Vagina (tissue), 2 donors: ENCODE results near the gene STAT5B. TPM values are rescaled to one million over a fixed set of nuclear protein-coding genes. Genes with fewer than 3 reads are reported as not detected.
"Not testable (repeated sequence)": the region's sequence is repeated elsewhere in the genome, so short reads cannot be mapped to it uniquely, and the experiment has no call there.

Experiments used
- DNase-seq, 2 donors: peaks; one replicate each; pipeline ENCODE4 v3.0.0-alpha.2; 2017; ENCODE audit errors: extremely low spot score in 2 of 2
- H3K27ac ChIP-seq: fragments of 200-600 bp; sonication (generic); one replicate; pipeline ENCODE4 v1.5.1; 2019
- H3K27me3 ChIP-seq: fragments of 200-600 bp; sonication (generic); one replicate; pipeline ENCODE4 v1.5.1; 2019
- H3K36me3 ChIP-seq, 2 donors: fragments of 200-600 bp; sonication (generic); one replicate each; pipeline ENCODE4 v1.5.1; 2017 to 2019
- H3K4me1 ChIP-seq: fragments of 200-600 bp; sonication (generic); one replicate; pipeline ENCODE4 v1.5.1; 2019
- H3K4me3 ChIP-seq, 2 donors: fragments of 200-600 bp; sonication (generic); 1 replicate in 1 of 2; 2 replicates in 1 of 2; pipeline ENCODE4 v1.5.1; 2016 to 2019
- H3K9me3 ChIP-seq: fragments of 200-600 bp; sonication (generic); one replicate; pipeline ENCODE4 v1.5.1; 2019
- POLR2A ChIP-seq, 2 donors: fragments of 450-650 bp; IDR thresholded peaks; one replicate each; pipeline ENCODE4 v1.6.1; 2017; ENCODE audit warnings: antibody characterized with exemption in 2 of 2, mild to moderate bottlenecking in 2 of 2, moderate library complexity in 2 of 2
- POLR2AphosphoS5 ChIP-seq, 2 donors: sonication (generic); formaldehyde crosslinking; IDR thresholded peaks; one replicate each; pipeline ENCODE4 v1.9.0; 2017; ENCODE audit warnings: antibody characterized with exemption in 2 of 2, mild to moderate bottlenecking in 2 of 2, low read depth in 1 of 2; ENCODE audit not compliant: insufficient read depth in 1 of 2
- intact Hi-C: fragments of 100-400 bp; cut with DNase I; formaldehyde crosslinking; loops from one replicate; pipeline ENCODE4 v1.15.1; 2023
- total RNA-seq: library from RNA; depleted of rRNA; stranded (reverse); fragments of >200 nt; gene quantifications from one replicate; pipeline ENCODE4 v1.2.3, GENCODE V29; 2016
- TF ChIP-seq, protein P1 (sequence below), 3 experiments: fragments of 450-650 bp in 2 of 3; fragments of 200-600 bp in 1 of 3; sonication (generic) in 1 of 3; IDR thresholded peaks; one replicate each; pipeline ENCODE4 v1.5.1; 2017 to 2019; ENCODE audit warnings: antibody characterized with exemption in 3 of 3, mild to moderate bottlenecking in 2 of 3, moderate library complexity in 2 of 3

The STAT5B gene
- 74.6 TPM for total RNA-seq

DNA sequence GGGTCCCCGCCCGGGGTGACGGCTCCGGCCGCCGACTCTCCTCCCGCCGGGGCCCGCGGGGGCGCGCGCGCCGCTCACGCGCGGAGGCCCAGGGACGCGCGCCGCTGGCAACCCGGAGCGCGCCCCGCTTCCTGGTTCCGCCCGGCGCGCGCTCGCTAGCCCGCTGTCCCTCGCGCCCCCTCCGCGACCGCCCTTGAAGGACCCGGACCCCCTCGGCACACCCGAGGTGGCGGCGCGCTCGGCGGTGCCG, at the start of gene STAT5B:
STAT5B (minus strand) TSS at position 33 of the 250 bp plus-strand sequence. CDS start 44,264 bp downstream, outside the sequence.
- H3K36me3 ChIP-seq = no peaks in the 10 kb centered on the region
- H3K27ac ChIP-seq = peak within 1 kb of the TSS; percentile 97
- H3K4me3 ChIP-seq = peak within 1 kb of the TSS; percentile 94 to 100
- H3K4me1 ChIP-seq = peaks cover 54% of the 10 kb centered on the region
- H3K27me3 ChIP-seq = no peaks in the 10 kb centered on the region
- intact Hi-C loops = no loop called here
- DNase-seq = no peak
- H3K9me3 ChIP-seq = no peaks in the 10 kb centered on the region
- TF ChIP-seq, protein P1, sequence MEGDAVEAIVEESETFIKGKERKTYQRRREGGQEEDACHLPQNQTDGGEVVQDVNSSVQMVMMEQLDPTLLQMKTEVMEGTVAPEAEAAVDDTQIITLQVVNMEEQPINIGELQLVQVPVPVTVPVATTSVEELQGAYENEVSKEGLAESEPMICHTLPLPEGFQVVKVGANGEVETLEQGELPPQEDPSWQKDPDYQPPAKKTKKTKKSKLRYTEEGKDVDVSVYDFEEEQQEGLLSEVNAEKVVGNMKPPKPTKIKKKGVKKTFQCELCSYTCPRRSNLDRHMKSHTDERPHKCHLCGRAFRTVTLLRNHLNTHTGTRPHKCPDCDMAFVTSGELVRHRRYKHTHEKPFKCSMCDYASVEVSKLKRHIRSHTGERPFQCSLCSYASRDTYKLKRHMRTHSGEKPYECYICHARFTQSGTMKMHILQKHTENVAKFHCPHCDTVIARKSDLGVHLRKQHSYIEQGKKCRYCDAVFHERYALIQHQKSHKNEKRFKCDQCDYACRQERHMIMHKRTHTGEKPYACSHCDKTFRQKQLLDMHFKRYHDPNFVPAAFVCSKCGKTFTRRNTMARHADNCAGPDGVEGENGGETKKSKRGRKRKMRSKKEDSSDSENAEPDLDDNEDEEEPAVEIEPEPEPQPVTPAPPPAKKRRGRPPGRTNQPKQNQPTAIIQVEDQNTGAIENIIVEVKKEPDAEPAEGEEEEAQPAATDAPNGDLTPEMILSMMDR (IDR thresholded peaks at IDR 0.05) = no peak

DNA sequence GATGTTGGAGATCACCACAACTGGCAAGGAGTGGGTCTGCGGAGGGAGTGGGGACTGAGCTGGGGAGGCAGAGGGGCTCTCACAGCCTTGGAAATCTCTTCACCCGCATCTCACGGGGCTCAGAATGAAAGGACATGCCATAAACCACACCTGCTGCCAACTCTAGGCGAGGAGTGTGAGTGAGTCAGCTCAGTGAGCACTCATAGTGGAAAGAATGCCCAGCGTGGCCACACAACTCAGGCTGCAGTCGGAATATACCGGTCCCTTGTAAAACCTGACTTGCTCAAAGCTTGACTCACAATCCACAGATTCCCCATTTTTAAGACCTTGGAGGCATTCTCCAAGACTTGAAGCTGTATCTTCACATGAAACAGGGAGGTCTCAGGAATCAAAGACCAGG, 48.8 kb upstream of the STAT5B start:
- Histone ChIP-seq H3K9me3 (no peaks in the 10 kb centered on the region), H3K4me3 (no peak overlapping the region), H3K27me3 (no peaks in the 10 kb centered on the region), H3K4me1 (peaks cover 27% of the 10 kb centered on the region), H3K27ac (peak overlapping the region; percentile 14), H3K36me3 (peaks cover 0 to 44% of the 10 kb centered on the region in 2 donors)
- no peak for DNase-seq
- intact Hi-C loops = no loop called here
- TF ChIP-seq POLR2A (IDR thresholded peaks at IDR 0.05) (no peak), POLR2AphosphoS5 (IDR thresholded peaks at IDR 0.05; ENCODE audit: insufficient read depth in 1 of 2, low read depth in 1 of 2) (peak; percentile 34 to 81)
- TF ChIP-seq, protein P1 (IDR thresholded peaks at IDR 0.05) = no peak

DNA sequence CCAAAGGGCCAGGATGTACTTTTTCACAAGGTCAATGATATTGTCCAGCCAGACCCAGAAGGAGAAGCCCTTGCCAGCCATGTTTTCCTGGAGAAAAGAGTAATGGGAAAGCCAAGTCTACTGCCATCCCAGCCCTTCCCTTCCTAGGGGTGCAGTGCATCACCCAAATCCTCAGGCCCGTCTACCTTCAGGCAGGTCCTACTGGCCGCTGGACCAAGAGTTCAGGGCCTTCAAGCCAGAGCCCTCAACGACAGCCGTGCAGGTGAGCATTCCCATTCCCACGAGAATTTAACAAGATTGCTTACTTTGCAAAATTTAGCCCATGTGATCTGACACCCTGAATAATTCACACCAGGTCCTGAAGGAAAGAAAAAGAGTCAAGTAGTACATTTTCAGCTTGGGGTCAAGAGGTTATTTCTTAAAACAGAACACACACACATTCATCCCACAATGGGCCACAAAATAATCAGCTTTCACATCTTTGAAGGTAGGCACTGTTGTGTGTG, 47.1 kb upstream of the STAT5B start:
- Histone ChIP-seq H3K27me3 (no peaks in the 10 kb centered on the region), H3K4me3 (no peak overlapping the region), H3K27ac (peak overlapping the region; percentile 22), H3K4me1 (peaks cover 13% of the 10 kb centered on the region), H3K9me3 (no peaks in the 10 kb centered on the region), H3K36me3 (peaks cover 0 to 59% of the 10 kb centered on the region in 2 donors)
- no peak for DNase-seq
- intact Hi-C loops = loop anchor here (5.0 kb wide), 2 partner anchors 84 to 189 kb away; no protein-coding TSS in a partner anchor
- TF ChIP-seq, protein P1 (IDR thresholded peaks at IDR 0.05) = no peak
- TF ChIP-seq POLR2AphosphoS5 (IDR thresholded peaks at IDR 0.05; ENCODE audit: insufficient read depth in 1 of 2, low read depth in 1 of 2) (no peak), POLR2A (IDR thresholded peaks at IDR 0.05) (no peak)

DNA sequence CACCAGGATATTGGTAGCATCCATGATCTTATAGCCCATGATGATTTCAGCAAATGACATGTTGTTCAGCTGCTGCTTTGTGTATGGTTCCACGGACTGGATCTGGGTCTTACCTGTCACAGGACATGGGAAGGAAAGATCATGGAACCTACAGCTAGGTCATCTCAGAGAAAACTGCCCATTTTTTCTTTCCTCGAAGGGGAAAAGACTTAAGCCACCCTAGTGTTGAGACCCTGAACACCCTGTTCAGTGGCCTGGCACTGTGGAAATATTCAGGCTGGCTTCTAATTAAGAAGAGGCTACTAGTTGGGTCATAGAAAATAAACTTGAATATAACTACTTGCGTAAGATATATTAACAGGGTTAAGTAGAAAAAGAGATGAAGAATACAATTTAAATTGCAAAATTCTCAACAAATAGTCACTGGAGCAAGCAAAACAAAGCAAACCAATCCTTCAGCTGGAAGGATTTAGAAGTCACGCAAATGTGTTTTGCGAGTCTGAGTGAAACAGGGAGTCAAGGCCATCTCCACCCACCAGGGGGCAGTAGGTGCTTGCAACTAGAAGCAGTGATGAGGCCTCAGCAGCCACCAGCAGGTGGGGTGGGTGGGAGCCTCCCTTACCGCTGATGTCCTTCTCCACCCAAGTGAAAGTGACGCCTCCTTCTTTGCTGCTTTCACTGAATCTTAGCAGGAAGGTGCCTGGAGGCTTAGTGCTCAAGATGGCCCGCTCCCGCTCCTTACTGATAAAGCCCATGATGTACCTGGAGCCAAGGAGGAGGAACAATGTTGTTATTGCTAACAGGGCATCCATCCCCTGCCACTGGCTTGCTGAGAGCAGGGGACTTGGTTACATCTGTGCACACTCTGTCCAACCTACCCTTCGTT, 46.4 kb upstream of the STAT5B start:
- no peak for DNase-seq
- Histone ChIP-seq H3K4me3 (no peak overlapping the region), H3K9me3 (no peaks in the 10 kb centered on the region), H3K27me3 (no peaks in the 10 kb centered on the region), H3K27ac (peak overlapping the region; percentile 22), H3K36me3 (peaks cover 0 to 66% of the 10 kb centered on the region in 2 donors), H3K4me1 (peaks cover 13% of the 10 kb centered on the region)
- intact Hi-C loops = loop anchor here (5.0 kb wide), 2 partner anchors 85 to 190 kb away; no protein-coding TSS in a partner anchor
- TF ChIP-seq, protein P1 (IDR thresholded peaks at IDR 0.05) = peak; percentile 99 to 100 (median 100)
- no peak for TF ChIP-seq POLR2A (IDR thresholded peaks at IDR 0.05)
- TF ChIP-seq POLR2AphosphoS5 (IDR thresholded peaks at IDR 0.05; ENCODE audit: insufficient read depth in 1 of 2, low read depth in 1 of 2) = peak; percentile 72 to 83

DNA sequence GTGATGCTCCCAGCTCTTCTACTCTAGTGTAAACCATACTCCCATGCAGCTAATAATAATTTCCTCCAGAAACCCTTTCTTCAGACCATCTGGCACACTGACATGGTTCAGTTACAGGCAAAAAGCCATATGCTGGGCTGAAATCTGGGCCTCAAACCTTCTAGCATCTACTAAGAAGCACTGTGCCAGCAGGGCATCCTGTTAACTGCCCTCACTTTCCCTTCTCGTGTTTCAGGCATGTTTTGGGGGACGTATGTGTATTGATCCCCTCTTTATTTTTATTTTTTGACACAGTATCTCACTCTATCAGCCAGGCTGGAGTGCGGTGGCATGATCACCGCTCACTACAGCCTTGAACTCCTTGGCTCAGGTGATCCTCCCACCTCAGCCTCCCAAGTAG, 45.4 kb upstream of the STAT5B start:
- H3K27me3 ChIP-seq = no peaks in the 10 kb centered on the region
- H3K27ac ChIP-seq = peak overlapping the region; percentile 3
- DNase-seq = no peak
- H3K4me3 ChIP-seq = no peak overlapping the region
- peaks cover 13% of the 10 kb centered on the region for H3K4me1 ChIP-seq
- peaks cover 0 to 71% of the 10 kb centered on the region in 2 donors for H3K36me3 ChIP-seq
- no peaks in the 10 kb centered on the region for H3K9me3 ChIP-seq
- TF ChIP-seq, protein P1 (IDR thresholded peaks at IDR 0.05) = no peak
- TF ChIP-seq POLR2AphosphoS5 (IDR thresholded peaks at IDR 0.05; ENCODE audit: insufficient read depth in 1 of 2, low read depth in 1 of 2) (no peak), POLR2A (IDR thresholded peaks at IDR 0.05) (no peak)
- intact Hi-C loops = loop anchor here (5.0 kb wide), 2 partner anchors 86 to 191 kb away; no protein-coding TSS in a partner anchor

DNA sequence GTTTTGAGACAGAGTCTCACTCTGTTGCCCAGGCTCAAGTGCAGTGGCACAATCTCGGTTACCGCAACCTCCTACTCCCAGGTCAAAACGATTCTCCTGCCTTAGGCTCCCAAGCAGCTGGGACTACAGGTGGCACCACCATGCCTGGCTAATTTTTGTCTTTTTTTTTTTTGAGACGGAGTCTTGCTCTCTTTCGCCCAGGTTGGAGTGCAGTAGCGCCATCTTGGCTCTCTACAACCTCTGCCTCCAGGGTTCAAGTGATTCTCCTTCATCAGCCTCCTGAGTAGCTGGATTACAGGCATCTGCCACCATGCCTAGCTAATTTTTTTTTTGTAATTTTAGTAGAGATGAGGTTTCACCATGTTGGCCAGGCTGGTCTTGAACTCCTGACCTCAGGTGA, 41.8 kb upstream of the STAT5B start:
- H3K36me3 ChIP-seq = peaks cover 0 to 65% of the 10 kb centered on the region in 2 donors
- DNase-seq, intact Hi-C loops, H3K4me3 ChIP-seq, H3K27ac ChIP-seq, H3K4me1 ChIP-seq, H3K9me3 ChIP-seq, H3K27me3 ChIP-seq: not testable (repeated sequence)
